Endothelial cell of umbilical vein (primary cell): ENCODE data around the gene GNPDA1. TPM values are rescaled to one million over a fixed set of nuclear protein-coding genes. Genes with fewer than 3 reads are reported as not detected.

Experiments
- BruUV-seq: library from RNA; stranded (reverse); fragments of 400-500 nt; replicated peaks from 2 replicates; lab custom pipeline; 2021; lab: Mats Ljungman, UMichigan
- CTCF ChIA-PET: fragments of 300-600, 350-600 bp; sonication (Branson Sonifier 250); formaldehyde crosslinking; loops from one replicate; lab custom pipeline; 2021; ENCODE audit warnings: antibody characterized with exemption, inconsistent platforms; lab: Charles Lee
- POLR2A ChIA-PET: fragments of 300-600, 350-600 bp; sonication (Branson Sonifier 250); formaldehyde crosslinking; loops from one replicate; lab custom pipeline; 2021; ENCODE audit warnings: antibody characterized with exemption, inconsistent platforms; lab: Charles Lee
- DNase-seq: peaks from one replicate; pipeline ENCODE4 v3.0.0-alpha.2; 2011; ENCODE audit warnings: low read depth, low spot score
- FAIRE-seq: peaks from 2 replicates; lab custom pipeline; 2011; peaks lifted over from hg19 to GRCh38; lab: Jason Lieb, UNC
- H2AFZ ChIP-seq: 2 replicates; pipeline ENCODE4 v1.6.0; 2012; ENCODE audit warnings: low read depth, low read length, control low read depth, inconsistent platforms
- H3K27ac ChIP-seq: 2 replicates; pipeline ENCODE4 v1.5.1; 2011; ENCODE audit warnings: low read depth, mild to moderate bottlenecking, control low read depth, low read length, moderate library complexity; ENCODE audit not compliant: insufficient read depth
- H3K27me3 ChIP-seq, 2 experiments: 2 replicates each; pipeline versions ENCODE4 v1.6.0 to v1.6.1; 2011; ENCODE audit warnings: low read length in 2 of 2, mixed read lengths in 1 of 2; ENCODE audit not compliant: control insufficient read depth in 2 of 2, insufficient read depth in 2 of 2
- H3K36me3 ChIP-seq, 2 experiments: 2 replicates in 1 of 2; 3 replicates in 1 of 2; pipeline ENCODE4 v1.5.1; 2011; ENCODE audit warnings: low read length in 2 of 2, mild to moderate bottlenecking in 1 of 2, moderate library complexity in 1 of 2; ENCODE audit not compliant: control insufficient read depth in 2 of 2, insufficient read depth in 2 of 2; ENCODE audit errors: extremely low read depth in 1 of 2
- H3K4me1 ChIP-seq: 3 replicates; pipeline ENCODE4 v1.5.1; 2011; ENCODE audit warnings: mild to moderate bottlenecking, low read length; ENCODE audit not compliant: control insufficient read depth, insufficient read depth; ENCODE audit errors: extremely low read depth
- H3K4me2 ChIP-seq: 2 replicates; pipeline ENCODE4 v1.6.1; 2011; ENCODE audit warnings: low read length, control low read depth, mixed read lengths; ENCODE audit not compliant: insufficient read depth
- H3K4me3 ChIP-seq, 3 experiments: fragments of 200-600 bp in 1 of 3; sonication (generic), shearing (Covaris generic) in 1 of 3; replicated peaks in 1 of 3; 2 replicates each; pipeline ENCODE4 v1.5.1; 2011 to 2016; ENCODE audit warnings: control low read depth in 3 of 3, low read length in 3 of 3, mild to moderate bottlenecking in 2 of 3, inconsistent platforms in 1 of 3, low read depth in 1 of 3, moderate library complexity in 1 of 3; ENCODE audit not compliant: insufficient read depth in 1 of 3
- H3K79me2 ChIP-seq: 2 replicates; pipeline ENCODE4 v1.6.0; 2012; ENCODE audit warnings: low read length, inconsistent platforms; ENCODE audit not compliant: control insufficient read depth, insufficient read depth
- H3K9ac ChIP-seq: replicated peaks from 2 replicates; pipeline ENCODE3; 2011; ENCODE audit warnings: low read length, control low read depth; ENCODE audit not compliant: insufficient read depth; ENCODE audit errors: extremely low read depth
- H3K9me1 ChIP-seq: replicated peaks from 3 replicates; pipeline ENCODE4 v1.6.0; 2011; ENCODE audit warnings: mild to moderate bottlenecking, low read length; ENCODE audit not compliant: control insufficient read depth, insufficient read depth; ENCODE audit errors: extremely low read depth
- H3K9me3 ChIP-seq: replicated peaks from 2 replicates; pipeline ENCODE4 v1.5.1; 2012; ENCODE audit warnings: low read length, inconsistent platforms; ENCODE audit not compliant: control insufficient read depth, insufficient read depth
- H4K20me1 ChIP-seq: replicated peaks from 2 replicates; pipeline ENCODE3; 2011; ENCODE audit warnings: mild to moderate bottlenecking, low read length; ENCODE audit not compliant: control insufficient read depth, insufficient read depth; ENCODE audit errors: extremely low read depth
- CTCF ChIP-seq, 2 donors: IDR thresholded peaks; 1 replicate in 1 of 2; 2 replicates in 1 of 2; pipeline ENCODE4 v1.5.1; 2011; ENCODE audit warnings: low read length in 2 of 2, mild to moderate bottlenecking in 2 of 2, moderate library complexity in 2 of 2, control low read depth in 1 of 2, inconsistent platforms in 1 of 2, low read depth in 1 of 2; ENCODE audit not compliant: insufficient read depth in 1 of 2; ENCODE audit errors: extremely low read depth in 1 of 2
- GATA2 ChIP-seq: IDR thresholded peaks from 2 replicates; pipeline ENCODE4 v1.7.0; 2011; ENCODE audit warnings: low read depth, mild to moderate bottlenecking, moderate library complexity, mixed read lengths, low read length; ENCODE audit not compliant: insufficient read length, insufficient read depth
- JUN ChIP-seq: IDR thresholded peaks from 2 replicates; pipeline ENCODE4 v1.6.1; 2011; ENCODE audit warnings: borderline replicate concordance, low read depth; ENCODE audit not compliant: insufficient read length, insufficient read depth
- dilution Hi-C: fragments of 300-500 bp; cut with MboI; formaldehyde crosslinking; loops from one replicate; pipeline ENCODE4 v1.15.0; 2019; ENCODE audit warnings: low sequenced_read_pairs; ENCODE audit not compliant: extremely low pct_ligation_motif_present
- intact Hi-C: fragments of 100-400 bp; cut with micrococcal nuclease; formaldehyde crosslinking; loops from one replicate; pipeline ENCODE4 v1.10.0; 2022
- polyA plus RNA-seq, 4 experiments: library from polyadenylated mRNA; depleted of rRNA in 3 of 4; stranded (reverse) in 3 of 4; unstranded in 1 of 4; fragments of >200 nt; gene quantifications; 2 replicates each; pipeline versions ENCODE4 v1.2.1 to v1.2.3, GENCODE V29; 2011 to 2012; ENCODE audit warnings: missing spikeins in 1 of 4
- total RNA-seq: library from RNA; stranded (reverse); gene quantifications from 2 replicates; pipeline ENCODE4 v1.2.3, GENCODE V29; 2021

The GNPDA1 gene
- total and polyA plus RNA-seq, 2 donors (not counting 3 experiments of a cell fraction or from before 2014, with no cell fraction given), result 22.5 to 49.3 TPM

- no peaks in the 10 kb centered on the region for H3K9me1 ChIP-seq
- FAIRE-seq, result no peak
Measured at GRCh38 chr5:142020122-142020659, 7.4 kb upstream of the GNPDA1 start.

More at GRCh38 chr5:142020122-142020659, 7.4 kb upstream of the GNPDA1 start:
- Histone ChIP-seq H3K36me3 (no peaks in the 10 kb centered on the region), H3K9me3 (no peaks in the 10 kb centered on the region), H4K20me1 (no peaks in the 10 kb centered on the region), H3K4me3 (no peak overlapping the region), H3K27me3 (no peaks in the 10 kb centered on the region), H3K27ac (no peak overlapping the region), H3K9ac (no peak overlapping the region), H2AFZ (no peak overlapping the region), H3K4me2 (no peak overlapping the region), H3K79me2 (no peaks in the 10 kb centered on the region), H3K4me1 (peaks cover 21% of the 10 kb centered on the region)
- BruUV-seq, result no TSS peak
- intact Hi-C loops (no loop called here), dilution Hi-C loops (no loop called here)
- CTCF ChIA-PET, result no interaction called here
- TF ChIP-seq CTCF (IDR thresholded peaks at IDR 0.05; ENCODE audit: extremely low read depth in 1 of 2, insufficient read depth in 1 of 2, low read depth in 1 of 2, low read length in 2 of 2), result no peak
- TF ChIP-seq JUN, result no peak
- TF ChIP-seq GATA2, result no peak
- no peak for DNase-seq
- POLR2A ChIA-PET, result no interaction called here
